GM23248 (cell line): ENCODE data around the gene ARSI. TPM values are rescaled to one million over a fixed set of nuclear protein-coding genes. Genes with fewer than 3 reads are reported as not detected.

Source experiments
- DNase-seq: peaks from one replicate; pipeline ENCODE4 v3.0.0-alpha.2; 2015
- H2AFZ ChIP-seq: fragments of 200-600 bp; sonication (generic); 2 replicates; pipeline ENCODE4 v1.6.1; 2016; ENCODE audit warnings: antibody characterized with exemption
- H3F3A ChIP-seq: fragments of 200-600 bp; sonication (generic); 2 replicates; pipeline ENCODE4 v1.6.1; 2016; ENCODE audit warnings: mild to moderate bottlenecking, antibody characterized with exemption, mixed run types; ENCODE audit not compliant: insufficient read depth
- H3K27ac ChIP-seq: fragments of 200-600 bp; sonication (generic); 2 replicates; pipeline ENCODE4 v1.5.1; 2016; ENCODE audit warnings: mild to moderate bottlenecking
- H3K27me3 ChIP-seq: fragments of 200-600 bp; sonication (generic); replicated peaks from 2 replicates; pipeline ENCODE4 v1.6.1; 2016; ENCODE audit warnings: mild to moderate bottlenecking; ENCODE audit not compliant: insufficient read depth
- H3K36me3 ChIP-seq: fragments of 200-600 bp; sonication (generic); 2 replicates; pipeline ENCODE4 v1.6.1; 2016; ENCODE audit warnings: low read depth, mild to moderate bottlenecking
- H3K4me1 ChIP-seq: fragments of 200-600 bp; sonication (generic); 2 replicates; pipeline ENCODE4 v1.6.1; 2016; ENCODE audit warnings: mild to moderate bottlenecking; ENCODE audit not compliant: insufficient read depth
- H3K4me2 ChIP-seq: fragments of 200-600 bp; sonication (generic); one replicate; pipeline ENCODE4 v1.6.1; 2016; ENCODE audit warnings: mild to moderate bottlenecking; ENCODE audit not compliant: unreplicated experiment
- H3K4me3 ChIP-seq: fragments of 200-600 bp; sonication (generic); 2 replicates; pipeline ENCODE4 v1.5.1; 2016; ENCODE audit warnings: mild to moderate bottlenecking
- H3K79me2 ChIP-seq: fragments of 200-600 bp; sonication (generic); 2 replicates; pipeline ENCODE4 v1.6.1; 2016; ENCODE audit warnings: mild to moderate bottlenecking; ENCODE audit not compliant: insufficient read depth
- H3K9ac ChIP-seq: fragments of 200-600 bp; sonication (generic); 2 replicates; pipeline ENCODE4 v1.6.1; 2016; ENCODE audit warnings: mild to moderate bottlenecking
- H3K9me2 ChIP-seq: fragments of 200-600 bp; sonication (generic); 2 replicates; pipeline ENCODE4 v1.6.1; 2016; ENCODE audit warnings: mixed run types, mild to moderate bottlenecking, moderate library complexity; ENCODE audit not compliant: insufficient read depth
- H3K9me3 ChIP-seq: fragments of 200-600 bp; sonication (generic); one replicate; pipeline ENCODE4 v1.6.1; 2017; ENCODE audit warnings: low read depth
- H4K20me1 ChIP-seq: fragments of 200-600 bp; sonication (generic); 2 replicates; pipeline ENCODE4 v1.6.0; 2016; ENCODE audit not compliant: insufficient read depth
- EZH2 ChIP-seq: fragments of 200-600 bp; sonication (generic); IDR thresholded peaks from 2 replicates; pipeline ENCODE4 v1.6.1; 2018; ENCODE audit warnings: antibody characterized with exemption, mild to moderate bottlenecking; ENCODE audit not compliant: insufficient read depth, poor library complexity, severe bottlenecking
- EZH2phosphoT487 ChIP-seq: fragments of 200-600 bp; sonication (generic); IDR thresholded peaks from 2 replicates; pipeline ENCODE4 v1.6.1; 2018; ENCODE audit warnings: antibody characterized with exemption, moderate library complexity, mild to moderate bottlenecking, low read depth; ENCODE audit not compliant: insufficient read depth
- WGBS, 2 experiments: methylation state at CpG; one replicate each; pipeline ENCODE4 v1.1.6; 2015 to 2017; ENCODE audit warnings: low lambda C conversion rate in 2 of 2, low coverage in 1 of 2; ENCODE audit errors: missing lambda C conversion rate in 2 of 2; 5-methylcytosine and 5-hydroxymethylcytosine counted together
- in situ Hi-C: fragments of 300-500 bp; cut with MboI; formaldehyde crosslinking; loops from 2 replicates; pipeline ENCODE4 v1.15.0; 2020
- polyA plus RNA-seq: library from polyadenylated mRNA; unstranded; fragments of >200 nt; fragmentation: Nextera tagmentation; extraction: Ambion mirVana; gene quantifications from 2 replicates; pipeline ENCODE4 v1.2.1, GENCODE V29; 2016
- total RNA-seq: library from RNA; depleted of rRNA; stranded (reverse); fragments of >200 nt; shearing (Covaris generic); gene quantifications from 2 replicates; pipeline ENCODE4 v1.2.3, GENCODE V29; 2014

ARSI gene
- total and polyA plus RNA-seq, 2 experiments from 2014 or later: 1.0 to 4.3 TPM

GRCh38 chr5:150338546-150338945 lies 35.8 kb upstream of the ARSI start:
- no peaks in the 10 kb centered on the region for H3F3A ChIP-seq
- no peaks in the 10 kb centered on the region for H4K20me1 ChIP-seq
- H3K4me2 ChIP-seq: no peak overlapping the region
- H2AFZ ChIP-seq: no peak overlapping the region
- no peak overlapping the region for H3K4me3 ChIP-seq
- H3K9me2 ChIP-seq: no peaks in the 10 kb centered on the region
- no peak overlapping the region for H3K9ac ChIP-seq
- 80% methylated on average over 10 to 11 of the region's 11 CpGs for WGBS, 2 experiments
- no peak for DNase-seq
- no peaks in the 10 kb centered on the region for H3K79me2 ChIP-seq
- no peaks in the 10 kb centered on the region for H3K9me3 ChIP-seq
- no peak overlapping the region for H3K27ac ChIP-seq
- no peaks in the 10 kb centered on the region for H3K36me3 ChIP-seq
- TF ChIP-seq EZH2 (no peak), EZH2phosphoT487 (no peak)
- in situ Hi-C loops: no loop called here
- no peaks in the 10 kb centered on the region for H3K27me3 ChIP-seq
- no peaks in the 10 kb centered on the region for H3K4me1 ChIP-seq

- Histone ChIP-seq H3K9me2 (no peaks in the 10 kb centered on the region), H3K79me2 (no peaks in the 10 kb centered on the region), H4K20me1 (no peaks in the 10 kb centered on the region), H3K27me3 (no peaks in the 10 kb centered on the region), H3K36me3 (no peaks in the 10 kb centered on the region), H3K4me3 (no peak overlapping the region), H3K4me1 (no peaks in the 10 kb centered on the region), H2AFZ (no peak overlapping the region), H3K27ac (no peak overlapping the region), H3K9ac (no peak overlapping the region), H3K4me2 (no peak overlapping the region), H3F3A (no peaks in the 10 kb centered on the region), H3K9me3 (no peaks in the 10 kb centered on the region)
- no peak for TF ChIP-seq EZH2
- TF ChIP-seq EZH2phosphoT487: no peak
- WGBS, 2 experiments: 82 to 85% methylated on average over 4 of the region's 4 CpGs
- no peak for DNase-seq
- in situ Hi-C loops: no loop called here
These were observed 33.1 kb upstream of the ARSI start for GRCh38 chr5:150335778-150336177.

GRCh38 chr5:150333400-150333799 lies 30.7 kb upstream of the ARSI start:
- no peaks in the 10 kb centered on the region for H3K79me2 ChIP-seq
- H3K9ac ChIP-seq: no peak overlapping the region
- no peaks in the 10 kb centered on the region for H4K20me1 ChIP-seq
- H3K9me3 ChIP-seq: no peaks in the 10 kb centered on the region
- no peak overlapping the region for H2AFZ ChIP-seq
- H3K4me2 ChIP-seq: no peak overlapping the region
- in situ Hi-C loops: no loop called here
- DNase-seq: no peak
- no peaks in the 10 kb centered on the region for H3K36me3 ChIP-seq
- WGBS, 2 experiments: 81 to 82% methylated on average over 5 of the region's 5 CpGs
- no peaks in the 10 kb centered on the region for H3F3A ChIP-seq
- no peak for TF ChIP-seq EZH2phosphoT487
- H3K4me1 ChIP-seq: no peaks in the 10 kb centered on the region
- H3K9me2 ChIP-seq: no peaks in the 10 kb centered on the region
- H3K27ac ChIP-seq: no peak overlapping the region
- no peaks in the 10 kb centered on the region for H3K27me3 ChIP-seq
- no peak overlapping the region for H3K4me3 ChIP-seq

GRCh38 chr5:150329881-150330876 lies 27.5 kb upstream of the ARSI start:
- Histone ChIP-seq H3K27me3 (no peaks in the 10 kb centered on the region), H3K4me2 (no peak overlapping the region), H3K4me1 (no peaks in the 10 kb centered on the region), H2AFZ (no peak overlapping the region), H3K79me2 (no peaks in the 10 kb centered on the region), H3F3A (no peaks in the 10 kb centered on the region), H3K36me3 (no peaks in the 10 kb centered on the region), H3K27ac (no peak overlapping the region), H4K20me1 (no peaks in the 10 kb centered on the region), H3K9me3 (no peaks in the 10 kb centered on the region), H3K4me3 (no peak overlapping the region), H3K9ac (no peak overlapping the region), H3K9me2 (no peaks in the 10 kb centered on the region)
- 58 to 60% methylated on average over 17 of the region's 17 CpGs for WGBS, 2 experiments
- TF ChIP-seq EZH2 (no peak), EZH2phosphoT487 (no peak)
- peak; percentile 34 for DNase-seq
- in situ Hi-C loops: no loop called here

- H3K4me3 ChIP-seq: no peak overlapping the region
- TF ChIP-seq EZH2: no peak
- TF ChIP-seq EZH2phosphoT487: no peak
- in situ Hi-C loops: no loop called here
- H3K79me2 ChIP-seq: no peaks in the 10 kb centered on the region
- no peaks in the 10 kb centered on the region for H4K20me1 ChIP-seq
- H3K9me3 ChIP-seq: no peaks in the 10 kb centered on the region
- no peak overlapping the region for H3K4me2 ChIP-seq
- DNase-seq: no peak
- H2AFZ ChIP-seq: no peak overlapping the region
- H3K4me1 ChIP-seq: no peaks in the 10 kb centered on the region
- WGBS, 2 experiments: 74 to 79% methylated on average over 2 of the region's 2 CpGs
- no peak overlapping the region for H3K27ac ChIP-seq
- H3F3A ChIP-seq: no peaks in the 10 kb centered on the region
- no peaks in the 10 kb centered on the region for H3K36me3 ChIP-seq
- H3K9me2 ChIP-seq: no peaks in the 10 kb centered on the region
- H3K9ac ChIP-seq: no peak overlapping the region
- H3K27me3 ChIP-seq: no peaks in the 10 kb centered on the region
These were observed 26.3 kb upstream of the ARSI start for GRCh38 chr5:150329038-150329437.
